HuH-7 (cell line): ENCODE results near the gene RPLP2.

Experiments
- DNase-seq: peaks from one replicate; pipeline ENCODE4 v3.0.0; 2011; ENCODE audit warnings: low spot score

Gene RPLP2

DNA sequence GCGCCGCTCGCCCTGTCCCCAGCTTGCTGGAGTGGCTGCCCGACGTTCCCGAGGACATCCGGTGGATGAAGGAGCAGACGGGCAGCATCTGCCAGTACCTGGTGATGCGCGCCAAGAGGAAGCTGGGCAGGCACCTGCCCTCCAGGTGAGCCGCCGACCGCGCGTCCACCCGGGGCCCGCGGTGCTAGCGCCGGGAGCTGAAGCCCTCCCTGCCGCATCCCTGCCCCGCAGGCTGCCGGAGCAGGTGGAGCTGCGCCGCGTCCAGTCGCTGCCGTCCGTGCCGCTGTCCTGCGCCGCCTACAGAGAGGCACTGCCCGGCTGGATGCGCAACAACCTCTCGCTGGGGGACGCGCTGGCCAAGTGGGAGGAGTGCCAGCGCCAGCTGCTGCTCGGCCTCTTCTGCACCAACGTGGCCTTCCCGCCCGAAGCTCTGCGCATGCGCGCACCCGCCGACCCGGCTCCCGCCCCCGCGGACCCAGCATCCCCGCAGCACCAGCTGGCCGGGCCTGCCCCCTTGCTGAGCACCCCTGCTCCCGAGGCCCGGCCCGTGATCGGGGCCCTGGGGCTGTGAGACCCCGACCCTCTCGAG lies 14.6 kb downstream of the RPLP2 start:
- DNase-seq, result no peak

DNA sequence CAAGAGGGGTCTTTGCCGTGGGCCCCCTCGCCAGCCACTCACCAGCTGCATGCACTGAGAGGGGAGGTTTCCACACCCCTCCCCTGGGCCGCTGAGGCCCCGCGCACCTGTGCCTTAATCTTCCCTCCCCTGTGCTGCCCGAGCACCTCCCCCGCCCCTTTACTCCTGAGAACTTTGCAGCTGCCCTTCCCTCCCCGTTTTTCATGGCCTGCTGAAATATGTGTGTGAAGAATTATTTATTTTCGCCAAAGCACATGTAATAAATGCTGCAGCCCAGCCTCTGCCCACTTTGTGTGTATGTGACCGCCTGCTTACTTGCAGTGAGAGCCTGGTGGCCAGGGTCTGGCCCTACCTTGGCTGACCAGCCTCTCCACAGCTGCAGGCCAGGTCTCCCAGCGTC lies 15.2 kb downstream of the RPLP2 start:
- DNase-seq, result no peak

DNA sequence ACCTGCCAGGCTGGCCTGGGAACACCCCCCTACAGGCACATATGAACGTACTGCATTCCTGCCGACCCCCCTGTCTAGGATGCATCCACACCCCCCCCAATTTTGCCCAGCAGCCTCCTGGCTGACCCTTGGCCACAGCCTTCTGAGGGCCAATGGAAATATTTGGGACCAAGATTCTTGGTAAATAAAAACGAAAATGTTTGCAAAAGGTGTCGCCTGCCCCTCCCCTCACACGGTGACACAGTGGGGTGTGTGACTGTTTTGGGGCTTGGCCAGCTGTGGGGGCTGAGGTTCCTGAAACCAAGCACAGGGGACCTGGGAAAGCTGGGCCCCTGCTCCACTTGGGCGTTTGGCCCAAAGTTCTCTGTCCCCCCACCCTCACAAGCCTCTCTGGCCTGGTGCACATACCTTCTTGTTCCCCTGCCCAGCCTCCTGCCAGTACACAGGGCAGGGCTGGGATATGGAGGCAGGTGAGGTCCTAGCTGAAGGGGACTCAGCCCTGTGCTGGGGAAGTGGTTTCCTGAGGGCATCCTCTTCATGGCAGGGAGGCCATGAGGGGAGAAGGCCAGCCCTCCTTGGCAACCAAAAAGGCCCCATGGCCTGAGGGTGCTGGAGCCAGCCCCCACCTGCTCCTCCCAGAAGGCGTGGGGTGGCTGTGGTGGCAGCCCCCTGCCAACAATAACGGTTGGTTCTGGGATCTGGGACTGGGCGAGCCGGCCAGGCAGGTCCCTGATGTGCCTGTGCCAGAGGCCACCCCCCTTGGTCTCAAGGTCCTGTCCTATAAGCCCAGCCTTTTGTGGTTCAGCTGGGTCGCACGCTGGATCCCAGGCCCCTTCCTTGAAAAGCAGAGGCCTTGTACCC lies 15.8 kb downstream of the RPLP2 start:
- DNase-seq, result no peak

DNA sequence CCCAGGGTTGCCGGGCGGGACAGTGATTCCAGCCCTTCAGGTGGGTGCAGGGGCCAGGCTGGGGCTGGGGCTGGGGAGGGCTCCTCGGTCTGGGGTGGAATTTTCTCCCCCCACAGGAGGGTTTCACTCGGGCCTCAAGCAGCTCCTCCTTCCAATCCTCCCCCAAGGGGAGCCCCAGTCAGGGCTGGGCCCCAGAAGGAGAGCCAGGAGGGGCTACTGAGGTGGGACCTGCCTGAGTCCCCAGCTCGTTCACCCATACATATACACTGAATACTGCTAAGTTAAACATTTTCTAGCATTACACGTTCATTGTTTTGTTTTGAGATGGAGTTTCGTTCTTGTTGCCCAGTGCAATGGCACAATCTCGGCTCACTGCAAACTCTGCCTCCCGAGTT lies 16.5 kb downstream of the RPLP2 start:
- no peak for DNase-seq

DNA sequence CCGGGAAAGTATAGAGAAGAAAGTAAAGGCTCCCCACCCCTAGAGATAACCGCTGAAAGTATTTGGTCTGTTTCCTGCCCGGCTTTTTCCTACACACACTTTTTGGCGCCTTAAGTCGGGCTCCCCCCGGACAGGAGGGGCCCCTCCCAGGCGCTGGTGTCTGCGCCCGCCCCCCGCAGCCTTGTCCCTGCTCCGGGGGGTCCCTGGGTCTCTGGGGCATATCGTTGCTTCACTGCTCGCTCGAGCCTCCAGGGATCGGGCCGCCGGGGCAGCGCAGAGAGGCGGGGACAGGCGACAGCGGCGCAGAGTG lies 17.0 kb downstream of the RPLP2 start:
- DNase-seq, result no peak

DNA sequence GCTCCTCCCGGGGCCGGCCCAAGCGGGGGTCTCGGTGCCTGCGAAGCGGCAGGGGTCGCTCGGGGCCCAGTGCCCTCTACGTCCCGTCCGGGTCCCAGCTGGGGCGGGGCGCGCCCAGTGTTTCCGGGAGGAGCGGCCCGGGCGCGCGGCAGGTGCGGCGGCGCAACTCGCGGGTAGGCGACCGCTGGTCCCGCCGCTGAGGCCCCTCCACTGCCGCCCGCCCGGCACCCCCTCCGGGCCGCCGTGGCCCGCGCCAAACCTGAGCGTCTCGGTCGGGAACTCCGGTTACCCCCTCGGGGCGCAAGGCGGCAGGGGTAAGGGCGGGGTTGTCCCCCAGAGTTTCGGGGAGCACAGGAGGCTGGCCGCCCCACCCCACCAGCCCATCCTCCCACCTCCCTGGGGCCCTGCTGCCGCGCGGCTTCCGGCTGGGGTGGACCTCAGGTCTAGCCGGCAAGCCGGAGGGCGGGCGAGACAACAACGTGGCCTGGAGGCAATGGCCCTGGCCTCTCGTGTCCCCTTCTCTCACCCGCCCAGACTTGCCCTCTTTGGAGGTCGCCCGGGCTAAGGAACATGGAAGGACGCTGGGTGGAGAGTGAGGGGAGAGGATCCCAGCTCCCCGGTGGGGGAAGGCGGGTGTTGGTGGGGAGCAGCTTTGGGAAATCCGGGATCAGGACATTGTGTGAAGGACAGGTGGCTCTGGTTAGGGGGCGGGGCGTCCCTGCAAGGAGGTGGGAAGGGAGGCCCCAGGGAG lies 17.6 kb downstream of the RPLP2 start:
- DNase-seq, result no peak

DNA sequence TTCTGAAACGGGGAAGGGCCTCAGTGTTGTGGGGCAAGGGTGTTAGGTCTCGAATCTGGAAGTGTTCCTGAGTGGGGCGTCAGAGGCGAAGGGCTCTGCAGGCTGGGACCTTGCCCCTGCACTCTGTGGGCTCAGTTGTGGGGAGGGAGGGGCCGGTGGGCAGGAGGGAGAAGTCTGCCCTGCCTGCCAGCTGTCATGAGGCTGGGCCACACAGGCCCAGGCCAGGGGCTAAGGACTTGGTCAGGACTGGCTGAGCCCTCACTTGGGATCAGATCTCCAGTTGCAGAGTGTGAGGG lies 18.1 kb downstream of the RPLP2 start, which contains the start of gene CRACR2B:
CRACR2B (plus strand) TSS at position 23 of the 296 bp plus-strand sequence. CDS start 689 bp downstream, outside the sequence.
- DNase-seq, result no peak

DNA sequence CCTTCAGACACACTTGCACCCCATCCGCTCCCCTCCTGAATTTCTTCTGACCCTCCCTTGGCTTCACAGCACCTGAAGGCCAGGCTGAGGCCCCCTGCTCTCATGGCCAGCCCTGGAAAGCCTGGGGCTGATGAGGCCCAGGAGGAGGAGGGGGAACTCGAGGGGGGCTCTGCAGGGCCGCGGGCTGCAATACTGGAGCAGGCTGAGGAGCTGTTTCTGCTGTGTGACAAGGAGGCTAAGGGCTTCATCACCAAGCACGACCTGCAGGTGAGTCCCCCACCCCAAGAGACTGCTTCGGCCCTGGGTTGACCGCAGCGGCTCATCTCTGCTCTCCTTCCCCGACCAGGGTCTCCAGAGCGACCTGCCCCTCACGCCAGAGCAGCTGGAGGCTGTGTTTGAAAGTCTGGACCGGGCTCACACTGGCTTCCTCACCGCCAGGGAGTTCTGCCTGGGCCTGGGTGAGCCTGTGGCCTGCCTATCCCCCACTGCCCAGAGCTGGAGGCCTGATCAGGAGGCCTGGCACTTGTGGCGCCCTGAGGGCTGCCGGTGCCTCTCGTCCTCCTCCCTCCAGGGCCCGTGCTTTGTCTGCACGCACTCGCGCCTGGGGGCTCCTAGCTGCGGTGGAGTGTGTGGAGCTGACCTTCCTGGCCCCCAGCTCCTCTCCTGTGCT lies 18.9 kb downstream of the RPLP2 start:
- DNase-seq, result no peak

DNA sequence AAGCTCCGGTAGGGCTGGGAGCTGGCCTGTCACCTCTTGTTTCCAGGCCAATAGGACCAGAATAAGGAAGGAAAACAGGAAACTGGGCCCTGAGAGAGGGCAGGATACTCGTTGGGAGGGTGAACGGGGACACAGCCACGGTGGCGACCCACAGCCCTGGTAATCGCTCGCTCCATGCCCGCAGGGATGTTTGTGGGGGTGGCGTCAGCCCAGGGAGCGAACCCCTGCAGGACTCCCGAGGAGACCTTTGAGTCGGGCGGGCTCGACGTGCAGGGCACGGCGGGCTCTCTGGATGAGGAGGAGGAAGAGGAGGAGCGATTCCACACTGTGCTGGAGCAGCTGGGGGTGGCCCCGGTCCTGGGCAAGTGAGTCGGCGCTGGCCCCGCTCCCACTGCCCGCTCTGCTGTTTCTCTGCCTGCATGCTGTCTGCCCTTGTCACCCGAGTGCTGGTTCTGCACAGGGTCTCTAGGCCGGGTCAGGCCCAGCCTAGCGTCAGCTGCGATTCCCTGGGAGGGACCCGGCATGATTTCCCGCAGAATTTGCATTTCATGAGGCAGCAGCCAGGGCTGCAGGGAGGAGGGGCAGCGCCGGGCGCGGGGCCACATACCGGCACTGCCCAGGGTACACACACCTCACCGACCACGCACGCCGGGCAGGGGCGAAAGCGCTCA lies 19.5 kb downstream of the RPLP2 start:
- no peak for DNase-seq

DNA sequence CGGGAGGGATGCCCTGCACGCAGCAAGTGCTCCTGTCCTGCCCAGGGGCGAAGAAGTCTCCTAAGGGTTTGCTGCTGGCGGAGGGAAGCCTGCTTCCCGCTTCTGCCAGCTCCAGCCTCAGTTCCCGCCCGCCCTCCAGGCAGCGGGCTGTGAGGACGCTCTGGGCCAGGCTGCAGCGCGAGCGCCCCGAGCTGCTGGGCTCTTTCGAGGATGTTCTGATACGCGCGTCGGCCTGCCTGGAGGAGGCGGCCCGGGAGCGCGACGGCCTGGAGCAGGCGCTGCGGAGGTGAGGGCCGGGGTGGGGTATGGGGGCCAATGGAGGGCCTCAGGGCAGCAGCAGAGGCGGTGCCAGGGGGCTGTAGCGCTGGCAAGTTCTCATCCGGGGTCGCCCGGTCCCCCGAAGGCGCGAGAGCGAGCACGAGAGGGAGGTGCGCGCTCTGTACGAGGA lies 20.1 kb downstream of the RPLP2 start:
- DNase-seq, result no peak

DNA sequence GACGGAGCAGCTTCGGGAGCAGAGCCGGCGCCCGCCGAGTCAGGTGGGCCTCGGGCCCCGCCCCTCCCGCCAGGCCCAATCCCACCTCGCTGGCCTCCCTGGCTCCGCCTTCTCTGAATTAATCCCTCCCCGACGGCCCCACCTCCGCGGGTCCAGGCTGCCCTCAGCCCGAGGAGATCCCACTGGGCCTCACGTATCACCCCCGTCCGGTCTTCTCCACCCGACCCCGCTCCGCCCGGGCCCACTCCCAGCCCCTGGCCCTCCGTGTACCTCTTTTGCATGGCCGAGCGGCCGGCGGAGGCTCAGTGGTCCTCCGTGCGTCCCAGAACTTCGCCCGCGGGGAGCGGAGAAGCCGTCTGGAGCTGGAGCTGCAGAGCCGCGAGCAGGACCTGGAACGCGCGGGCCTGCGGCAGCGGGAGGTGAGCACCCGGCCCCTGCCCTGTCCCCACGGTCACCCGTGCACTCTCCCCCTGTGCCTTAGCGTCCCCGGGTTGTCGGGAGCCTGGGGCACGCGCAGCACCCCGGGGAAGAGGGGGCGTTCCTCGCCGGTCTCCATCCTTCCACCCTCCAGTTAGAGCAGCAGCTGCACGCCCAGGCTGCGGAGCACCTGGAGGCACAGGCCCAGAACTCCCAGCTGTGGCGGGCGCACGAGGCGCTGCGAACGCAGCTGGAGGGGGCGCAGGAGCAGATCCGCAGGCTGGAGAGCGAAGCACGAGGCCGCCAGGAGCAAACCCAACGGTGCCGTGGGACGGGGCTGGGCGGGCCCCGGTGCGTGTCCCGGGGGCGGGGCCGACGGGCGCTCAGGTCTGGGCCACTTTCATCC lies 20.7 kb downstream of the RPLP2 start:
- peak; percentile 88 for DNase-seq

DNA sequence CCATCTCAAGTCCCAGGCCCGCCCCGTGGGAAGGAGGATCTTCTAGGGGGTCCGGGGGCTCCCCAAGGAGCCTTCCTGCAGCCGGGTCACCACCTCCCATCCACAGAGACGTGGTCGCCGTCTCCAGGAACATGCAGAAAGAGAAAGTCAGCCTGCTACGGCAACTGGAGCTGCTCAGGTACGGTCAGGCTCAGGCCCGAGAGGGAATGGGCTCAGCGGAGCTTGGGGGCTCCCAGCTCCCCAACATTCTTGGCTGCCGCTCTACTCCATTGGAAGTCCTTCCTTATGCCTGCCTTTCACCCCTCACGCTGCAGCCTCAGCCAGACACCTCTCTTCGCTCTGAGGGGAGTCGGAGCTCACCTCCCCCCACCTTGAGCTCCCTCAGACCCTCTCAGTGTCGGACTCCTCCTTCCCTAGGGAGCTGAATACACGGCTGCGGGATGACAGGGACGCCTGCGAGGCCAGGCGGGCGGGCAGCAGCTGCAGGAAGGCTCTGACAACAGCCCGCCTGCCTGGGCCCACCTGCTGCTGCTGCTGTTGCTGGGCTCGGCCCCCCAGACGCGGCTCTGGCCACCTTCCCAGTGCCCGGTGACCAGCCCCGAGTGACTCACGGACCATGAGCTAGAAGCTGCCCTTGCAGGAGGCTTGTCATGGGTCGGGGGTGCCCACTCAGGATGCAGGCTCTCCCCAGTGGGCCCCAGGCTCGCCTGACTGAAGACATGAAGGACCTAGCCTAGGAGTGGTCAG lies 21.5 kb downstream of the RPLP2 start:
- no peak for DNase-seq

DNA sequence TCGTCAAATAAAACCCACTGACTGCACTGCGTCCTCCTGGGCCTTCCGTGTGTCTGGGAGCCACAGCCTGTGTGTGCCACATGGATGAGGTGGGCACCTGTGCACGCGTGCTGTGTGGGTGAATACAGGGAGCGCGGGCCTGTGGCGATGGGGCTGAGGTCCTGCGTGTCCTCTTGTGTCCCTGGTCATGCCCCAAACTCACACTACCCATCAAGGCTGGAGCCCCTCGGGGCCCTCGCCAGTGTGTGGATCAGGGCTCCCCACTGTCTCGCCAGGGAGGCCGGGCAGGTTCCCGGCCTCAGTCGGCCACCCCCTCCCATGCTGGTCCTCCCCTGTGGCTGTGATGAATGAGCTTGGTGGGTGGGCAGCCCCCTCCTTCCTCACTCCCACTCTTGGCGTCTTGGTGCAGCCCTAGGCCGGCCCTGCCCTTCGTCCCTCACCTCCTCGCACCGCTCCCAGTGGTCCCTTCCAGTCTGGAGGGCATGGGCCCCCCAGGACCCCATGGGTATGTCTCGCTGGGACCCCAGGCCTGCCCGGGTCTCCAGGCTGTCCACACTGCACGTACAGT lies 22.3 kb downstream of the RPLP2 start:
- DNase-seq, result no peak

DNA sequence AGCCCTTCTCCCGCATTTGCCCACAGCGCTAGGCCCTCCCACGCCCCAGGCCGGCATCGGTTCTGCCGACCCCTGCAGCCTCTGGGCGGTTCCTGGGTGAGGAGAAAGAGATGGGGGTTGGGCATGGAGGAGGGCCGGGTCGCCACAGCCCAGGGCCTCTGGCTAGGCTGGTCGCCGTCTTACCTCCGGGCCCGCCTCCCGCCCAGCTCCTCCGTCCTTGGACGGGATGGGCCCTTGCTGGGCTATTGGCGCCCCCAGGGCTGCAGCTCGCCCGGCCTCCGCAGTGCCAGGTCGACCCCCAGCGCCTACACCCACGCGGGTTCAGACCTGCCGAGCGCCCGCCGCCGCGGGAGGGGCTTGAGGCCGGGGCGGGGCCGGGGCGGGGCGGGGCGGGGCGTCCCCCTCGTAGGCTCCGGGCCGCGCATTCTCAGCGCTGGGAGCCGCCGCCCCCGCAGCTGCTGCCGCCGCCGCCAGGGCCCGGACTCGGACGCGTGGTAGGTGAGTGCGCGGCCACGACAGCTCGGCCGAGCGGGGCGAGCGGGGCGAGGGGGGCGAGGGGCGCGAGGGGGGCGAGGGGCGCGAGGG lies 22.9 kb downstream of the RPLP2 start, which contains the start of gene CD151:
CD151 (plus strand) TSS at position 424 of the 585 bp plus-strand sequence. CDS start 3,118 bp downstream, outside the sequence.
- DNase-seq, result no peak

DNA sequence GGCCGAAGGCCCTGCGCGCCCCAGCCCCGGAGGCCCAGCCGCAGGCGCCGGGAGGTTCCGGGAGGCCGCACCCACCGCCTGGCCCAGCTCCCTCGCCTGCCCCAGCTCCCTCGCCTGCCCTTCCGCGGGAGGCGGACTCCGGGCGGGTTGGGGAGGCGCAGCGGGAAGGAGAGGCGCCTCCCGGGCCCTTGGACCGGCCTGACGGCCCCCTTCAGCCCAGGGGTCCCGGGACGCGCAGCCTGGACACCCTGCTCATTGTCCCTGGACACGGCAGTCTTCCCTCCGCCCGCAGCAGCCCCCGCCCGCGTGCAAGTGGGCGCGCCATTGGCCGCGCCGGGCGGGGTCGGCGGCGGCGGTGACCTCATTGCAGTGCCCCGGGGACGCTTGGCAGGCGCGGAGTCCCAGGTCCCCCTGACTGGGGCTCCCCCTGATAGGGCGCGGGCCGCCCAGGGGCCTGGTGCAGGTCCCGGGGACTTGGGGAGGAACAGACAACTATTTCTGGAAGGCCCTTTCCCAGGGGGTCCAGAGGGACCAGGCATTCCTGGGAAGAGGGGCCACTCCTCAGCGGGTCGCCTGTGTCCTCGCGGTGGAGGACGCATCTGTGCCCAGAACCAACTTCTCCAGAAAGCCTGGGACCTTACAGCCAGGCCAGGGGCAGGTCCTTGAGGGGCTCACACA lies 23.5 kb downstream of the RPLP2 start:
- DNase-seq, result no peak

DNA sequence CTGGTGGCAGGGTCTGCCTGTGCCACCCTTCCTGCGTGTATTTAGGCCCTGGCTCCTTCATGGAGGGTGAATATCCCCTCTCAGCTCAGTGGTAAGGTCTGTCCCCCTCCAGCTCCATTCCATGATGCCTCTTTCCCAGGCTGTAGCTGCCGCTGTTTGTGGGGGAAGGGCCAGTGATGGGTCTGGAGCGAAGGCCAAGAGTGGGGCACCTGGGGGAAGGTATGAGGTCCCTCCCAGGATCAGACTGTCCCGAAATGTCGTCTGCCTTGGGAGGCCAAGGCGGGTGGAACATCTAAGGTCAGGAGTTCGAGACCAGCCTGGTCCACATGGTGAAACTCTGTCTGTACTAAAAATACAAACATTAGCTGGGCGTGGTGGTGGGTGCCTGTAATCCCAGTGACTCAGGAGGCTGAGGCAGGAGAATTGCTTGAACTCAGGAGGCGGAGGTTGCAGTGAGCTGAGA lies 24.1 kb downstream of the RPLP2 start:
- no peak for DNase-seq

DNA sequence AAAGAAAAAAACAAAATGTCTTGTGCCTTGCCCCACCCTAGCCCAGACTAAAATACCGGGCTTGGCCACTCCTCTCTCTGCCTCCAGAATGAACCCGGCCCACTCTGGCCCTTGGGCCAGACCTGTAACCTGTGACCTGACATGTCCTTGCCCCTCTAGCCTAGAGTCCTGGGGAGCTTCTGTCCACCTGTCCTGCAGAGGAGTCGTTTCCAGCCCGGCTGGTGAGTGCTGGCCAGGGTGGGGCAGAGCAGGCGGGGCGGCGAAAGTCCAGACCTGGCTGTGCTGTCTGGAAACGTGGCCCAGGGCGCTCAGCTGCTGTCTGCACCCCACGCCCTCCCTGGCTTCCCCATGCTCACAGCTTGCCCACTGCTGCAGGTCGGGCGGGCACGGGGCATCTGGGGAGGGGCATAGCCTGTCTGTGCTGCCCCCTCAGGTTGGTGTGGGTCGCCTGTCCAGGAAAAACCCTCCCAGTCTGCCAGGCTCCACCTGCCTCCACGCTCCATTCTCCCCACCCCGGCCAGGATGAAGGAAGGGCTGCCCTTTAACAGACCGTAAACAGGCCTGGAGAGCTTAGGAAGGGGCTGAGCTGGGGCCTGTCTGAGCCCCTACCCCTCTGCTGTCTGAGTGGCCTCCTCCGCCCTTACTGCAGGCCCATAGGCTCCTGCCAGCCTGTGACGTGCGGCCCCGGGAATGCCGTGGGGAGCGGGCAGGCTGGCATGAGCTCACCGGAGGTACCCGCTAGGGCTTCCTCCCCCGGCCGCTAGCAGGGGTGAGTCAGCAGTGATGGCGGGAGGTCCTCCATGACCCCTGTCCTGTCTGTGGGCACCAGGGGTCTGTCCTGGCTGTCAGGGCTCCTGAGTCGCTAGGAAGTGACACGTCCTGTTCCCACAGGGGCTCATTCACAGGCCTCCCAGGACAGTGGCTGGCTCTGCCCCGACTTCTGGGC lies 24.9 kb downstream of the RPLP2 start:
- no peak for DNase-seq

DNA sequence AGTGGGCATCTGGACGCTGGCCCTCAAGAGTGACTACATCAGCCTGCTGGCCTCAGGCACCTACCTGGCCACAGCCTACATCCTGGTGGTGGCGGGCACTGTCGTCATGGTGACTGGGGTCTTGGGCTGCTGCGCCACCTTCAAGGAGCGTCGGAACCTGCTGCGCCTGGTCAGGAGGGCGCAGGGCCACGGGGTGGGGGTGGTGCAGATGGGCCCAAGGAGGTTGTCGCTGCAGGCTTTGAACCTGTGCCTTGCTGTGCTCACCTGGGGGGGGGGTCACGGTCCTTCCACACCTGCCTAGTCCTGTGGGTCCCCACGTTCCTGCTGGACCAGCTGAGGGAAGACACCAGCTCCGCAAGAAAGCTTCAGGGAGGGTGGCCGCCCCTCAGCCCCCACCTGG lies 26.5 kb downstream of the RPLP2 start:
- DNase-seq, result no peak
